Hindlimb muscle (tissue), 1 donor: ENCODE data around the gene ATAD3B. TPM values are rescaled to one million over a fixed set of nuclear protein-coding genes. Genes with fewer than 3 reads are reported as not detected.
"Not testable (repeated sequence)": the region's sequence is repeated elsewhere in the genome, so short reads cannot be mapped to it uniquely, and the experiment has no call there.

ENCODE experiments used
- DNase-seq: peaks from one replicate; pipeline ENCODE4 v3.0.0-alpha.2; 2013
- polyA plus RNA-seq: library from polyadenylated mRNA; unstranded; fragments of 120-200 nt; gene quantifications from one replicate; pipeline ENCODE4 v1.2.1, GENCODE V29; 2013; ENCODE audit not compliant: insufficient read length

Gene ATAD3B
- polyA plus RNA-seq, 1 donor, result 13.0 TPM

GRCh38 chr1:1514376-1514775 is 42.8 kb downstream of the ATAD3B start:
- not testable (repeated sequence) for DNase-seq

- DNase-seq, result not testable (repeated sequence)
Measured at GRCh38 chr1:1516923-1517322, 45.4 kb downstream of the ATAD3B start.

GRCh38 chr1:1517973-1518620 is 46.5 kb downstream of the ATAD3B start:
- no peak for DNase-seq

- DNase-seq, result not testable (repeated sequence)
Measured at GRCh38 chr1:1518621-1519007, 47.0 kb downstream of the ATAD3B start.

- not testable (repeated sequence) for DNase-seq
Measured at GRCh38 chr1:1519805-1520505, 48.4 kb downstream of the ATAD3B start.

- DNase-seq, result no peak
Measured at GRCh38 chr1:1521331-1521730, 49.8 kb downstream of the ATAD3B start.

- DNase-seq, result not testable (repeated sequence)
Measured at GRCh38 chr1:1522536-1522935, 51.0 kb downstream of the ATAD3B start.

- not testable (repeated sequence) for DNase-seq
Measured at GRCh38 chr1:1523226-1523625, 51.7 kb downstream of the ATAD3B start.

- not testable (repeated sequence) for DNase-seq
Measured at GRCh38 chr1:1523651-1524050, 52.1 kb downstream of the ATAD3B start.

GRCh38 chr1:1524750-1525383 is 53.3 kb downstream of the ATAD3B start:
- DNase-seq, result not testable (repeated sequence)

- not testable (repeated sequence) for DNase-seq
Measured at GRCh38 chr1:1526476-1526875, 54.9 kb downstream of the ATAD3B start.

- no peak for DNase-seq
Measured at GRCh38 chr1:1527092-1527816, 55.7 kb downstream of the ATAD3B start.

GRCh38 chr1:1528301-1529267 is 57.0 kb downstream of the ATAD3B start:
- DNase-seq, result no peak

- no peak for DNase-seq
Measured at GRCh38 chr1:1529321-1529720, 57.8 kb downstream of the ATAD3B start.

GRCh38 chr1:1529936-1530335 is 58.4 kb downstream of the ATAD3B start:
- DNase-seq, result no peak

- no peak for DNase-seq
Measured at GRCh38 chr1:1531947-1532346, 60.4 kb downstream of the ATAD3B start.

- DNase-seq, result not testable (repeated sequence)
Measured at GRCh38 chr1:1533176-1533893, 61.8 kb downstream of the ATAD3B start.

- not testable (repeated sequence) for DNase-seq
Measured at GRCh38 chr1:1533894-1534291, 62.3 kb downstream of the ATAD3B start.

- no peak for DNase-seq
Measured at GRCh38 chr1:1534401-1535154, 63.0 kb downstream of the ATAD3B start.
